A549 (cell line): ENCODE measurements around the gene PIGN. TPM values are rescaled to one million over a fixed set of nuclear protein-coding genes. Genes with fewer than 3 reads are reported as not detected.

Experiments
- ATAC-seq, 2 experiments: fragments of 200-7000 bp in 1 of 2; fragments of >200 bp in 1 of 2; cut with Nextera tagmentation in 1 of 2; cut with Tn5 transposase in 1 of 2; 3 replicates each; pipeline versions ENCODE4 v1.8.0 to v1.9.1; 2018 to 2020; ENCODE audit warnings: mild to moderate bottlenecking in 1 of 2, moderate library complexity in 1 of 2
- CTCF ChIA-PET: fragments of 300-600 bp; sonication (Branson Sonifier 250); formaldehyde crosslinking; extraction: SDS; loops from one replicate; lab custom pipeline; 2021; ENCODE audit warnings: antibody characterized with exemption, inconsistent platforms; lab: Yijun Ruan, JAX
- POLR2A ChIA-PET: fragments of 350-600 bp; formaldehyde crosslinking; extraction: SDS; loops from one replicate; lab custom pipeline; 2021; ENCODE audit warnings: antibody characterized with exemption, inconsistent platforms; lab: Yijun Ruan, JAX
- DNase-seq, 2 experiments: peaks; one replicate each; pipeline versions ENCODE4 v3.0.0 to v3.0.0-alpha.2; 2011 to 2016; ENCODE audit warnings: low read depth in 1 of 2, low spot score in 1 of 2
- FAIRE-seq: peaks from 2 replicates; lab custom pipeline; 2011; peaks lifted over from hg19 to GRCh38; lab: Jason Lieb, UNC
- H3K27ac ChIP-seq, 2 experiments: fragments of >200 bp; sonication (Bioruptor Twin); formaldehyde crosslinking; 3 replicates each; pipeline ENCODE4 v1.5.1; 2016 to 2017
- H3K4me1 ChIP-seq: fragments of >200 bp; sonication (Bioruptor Twin); formaldehyde crosslinking; 3 replicates; pipeline ENCODE4 v1.6.1; 2016
- H3K4me2 ChIP-seq: fragments of >200 bp; sonication (Bioruptor Twin); formaldehyde crosslinking; 3 replicates; pipeline ENCODE4 v1.6.1; 2016
- H3K4me3 ChIP-seq: fragments of >200 bp; sonication (Bioruptor Twin); formaldehyde crosslinking; 3 replicates; pipeline ENCODE4 v1.5.1; 2016
- H3K9me3 ChIP-seq: fragments of >200 bp; sonication (Bioruptor Twin); formaldehyde crosslinking; 3 replicates; pipeline ENCODE4 v1.6.1; 2016
- BHLHE40 ChIP-seq: IDR thresholded peaks from 2 replicates; pipeline ENCODE4 v1.6.1; 2012; ENCODE audit warnings: low read depth, low read length, inconsistent platforms
- CBX2 ChIP-seq: fragments of 200-600 bp; sonication (generic); IDR thresholded peaks from 2 replicates; pipeline ENCODE4 v1.6.1; 2016; ENCODE audit warnings: low read depth, mild to moderate bottlenecking, borderline replicate concordance
- EHF ChIP-seq: fragments of 250-450 bp; sonication (Bioruptor Pico); IDR thresholded peaks from 2 replicates; pipeline ENCODE4 v1.5.0; 2020; ENCODE audit warnings: mild to moderate bottlenecking
- EP300 ChIP-seq, 2 experiments: fragments of >200 bp; sonication (Bioruptor Twin); formaldehyde crosslinking; IDR thresholded peaks; 2 replicates in 1 of 2; 3 replicates in 1 of 2; pipeline ENCODE4 v1.6.1; 2016 to 2017
- ESRRA ChIP-seq: fragments of 150-350 bp; IDR thresholded peaks from 2 replicates; pipeline ENCODE4 v1.6.1; 2014; ENCODE audit warnings: mild to moderate bottlenecking, low read length, borderline replicate concordance
- FOSL2 ChIP-seq, 2 experiments: fragments of 450-650 bp in 1 of 2; fragments of >200 bp in 1 of 2; sonication (Bioruptor Twin) in 1 of 2; formaldehyde crosslinking; IDR thresholded peaks; 2 replicates each; pipeline versions ENCODE4 v1.5.0 to v1.6.1; 2016 to 2020; ENCODE audit warnings: mild to moderate bottlenecking in 1 of 2, moderate library complexity in 1 of 2
- GATA3 ChIP-seq: IDR thresholded peaks from 2 replicates; pipeline ENCODE4 v1.6.1; 2012; ENCODE audit warnings: borderline replicate concordance
- HDAC2 ChIP-seq: fragments of 200-600 bp; sonication (generic); IDR thresholded peaks from 2 replicates; pipeline ENCODE4 v1.6.1; 2016
- HEYL ChIP-seq: fragments of 250-450 bp; sonication (Bioruptor Pico); IDR thresholded peaks from 2 replicates; pipeline ENCODE4 v1.8.0; 2021; ENCODE audit warnings: mild to moderate bottlenecking, moderate library complexity
- HOXA7 ChIP-seq: fragments of 250-450 bp; sonication (Bioruptor Pico); IDR thresholded peaks from 2 replicates; pipeline ENCODE4 v1.5.0; 2020; ENCODE audit warnings: mild to moderate bottlenecking, moderate library complexity
- HOXB5 ChIP-seq: fragments of 250-450 bp; sonication (Bioruptor Pico); IDR thresholded peaks from 2 replicates; pipeline ENCODE4 v1.5.0; 2020; ENCODE audit warnings: mild to moderate bottlenecking, moderate library complexity
- MAFK ChIP-seq: fragments of 450-650 bp; IDR thresholded peaks from 2 replicates; pipeline ENCODE4 v1.6.1; 2014; ENCODE audit not compliant: partially characterized antibody
- NR3C1 ChIP-seq: fragments of >200 bp; sonication (Bioruptor Twin); formaldehyde crosslinking; IDR thresholded peaks from 3 replicates; pipeline ENCODE4 v1.6.1; 2017
- RCOR1 ChIP-seq: fragments of 150-350 bp; IDR thresholded peaks from 2 replicates; pipeline ENCODE4 v1.6.1; 2014; ENCODE audit warnings: antibody characterized with exemption, low read length, low read depth
- RFX5 ChIP-seq: fragments of 450-650 bp; IDR thresholded peaks from 2 replicates; pipeline ENCODE4 v1.7.1; 2014; ENCODE audit warnings: antibody characterized with exemption, mild to moderate bottlenecking, moderate library complexity
- SMC3 ChIP-seq: fragments of >200 bp; sonication (Bioruptor Twin); formaldehyde crosslinking; IDR thresholded peaks from 3 replicates; pipeline ENCODE4 v1.6.1; 2018; ENCODE audit warnings: inconsistent platforms
- TFCP2L1 ChIP-seq: fragments of 250-450 bp; sonication (Bioruptor Pico); IDR thresholded peaks from 2 replicates; pipeline ENCODE4 v1.5.0; 2021; ENCODE audit warnings: mild to moderate bottlenecking
- ZC3H11A ChIP-seq: fragments of 450-650 bp; IDR thresholded peaks from 2 replicates; pipeline ENCODE4 v1.6.1; 2014; ENCODE audit warnings: antibody characterized with exemption, mild to moderate bottlenecking
- ZFP36 ChIP-seq: fragments of 450-650 bp; IDR thresholded peaks from 2 replicates; pipeline ENCODE4 v1.6.1; 2014; ENCODE audit warnings: borderline replicate concordance; ENCODE audit not compliant: partially characterized antibody
- ZNF302 ChIP-seq: fragments of 250-450 bp; sonication (Bioruptor Pico); IDR thresholded peaks from 2 replicates; pipeline ENCODE4 v1.9.0; 2021; ENCODE audit warnings: inconsistent platforms, mild to moderate bottlenecking, moderate library complexity
- WGBS: methylation state at CpG from one replicate; pipeline ENCODE4 v1.1.6; 2017; ENCODE audit errors: missing lambda C conversion rate; 5-methylcytosine and 5-hydroxymethylcytosine counted together
- polyA plus RNA-seq, 4 experiments: library from polyadenylated mRNA; depleted of rRNA in 3 of 4; stranded (reverse); fragments of >200 nt; fragmentation: RNase III in 1 of 4; extraction: RNeasy Plus Mini Kit Qiagen cat#74134 plus additional on column Dnase treatment in 1 of 4; gene quantifications; 2 replicates in 3 of 4; 3 replicates in 1 of 4; pipeline ENCODE4 v1.2.3, GENCODE V29; 2011 to 2017
- TF ChIP-seq, protein P1 (sequence below): fragments of >200 bp; sonication (Bioruptor Twin); formaldehyde crosslinking; IDR thresholded peaks from 3 replicates; pipeline ENCODE4 v1.6.1; 2016
- TF ChIP-seq, protein P2 (sequence below): IDR thresholded peaks from 2 replicates; pipeline ENCODE4 v1.6.1; 2012
- TF ChIP-seq, protein P3 (sequence below): fragments of 250-450 bp; sonication (Bioruptor Pico); IDR thresholded peaks from 2 replicates; pipeline ENCODE4 v1.5.0; 2020; ENCODE audit warnings: low read depth, mild to moderate bottlenecking, moderate library complexity
- TF ChIP-seq, protein P4 (sequence below): IDR thresholded peaks from 2 replicates; pipeline ENCODE4 v1.6.1; 2012; ENCODE audit warnings: low read depth, borderline replicate concordance

PIGN gene
- polyA plus RNA-seq, 2 of the 4 experiments (the other 2 are of a cell fraction), result 12.9 to 37.0 TPM

DNA sequence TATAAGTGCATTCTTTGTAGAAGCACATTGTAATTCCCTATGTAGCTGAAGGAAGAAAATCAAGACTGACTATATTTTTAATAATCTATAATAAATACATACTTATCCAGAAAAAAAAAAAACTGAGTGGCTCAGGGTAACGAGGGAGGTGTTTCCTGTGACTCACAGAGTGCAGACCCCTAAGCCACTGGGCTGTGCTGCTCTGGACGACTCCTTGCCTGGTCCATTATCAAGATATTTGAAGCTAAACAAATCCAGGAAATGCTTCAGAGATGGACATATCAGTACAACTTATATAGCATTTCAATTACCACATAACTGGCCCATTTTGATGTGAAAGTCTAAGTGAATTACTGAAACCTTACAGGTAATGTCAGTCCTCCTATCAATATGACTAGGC is 80.6 kb downstream of the PIGN start:
- Histone ChIP-seq H3K4me3 (no peak overlapping the region), H3K9me3 (no peaks in the 10 kb centered on the region), H3K27ac (no peak overlapping the region), H3K4me1 (no peaks in the 10 kb centered on the region), H3K4me2 (no peak overlapping the region)
- FAIRE-seq (no peak), DNase-seq (no peak), ATAC-seq (no peak)
- ChIA-PET POLR2A (no interaction called here), CTCF (no interaction called here)
- 79% methylated on average over 2 of the region's 2 CpGs for whole genome bisulfite sequencing
- TF ChIP-seq HOXA7 (no peak), EP300 (IDR thresholded peaks at IDR 0.05) (no peak), HOXB5 (CRISPR knock-in tag) (no peak), EHF (CRISPR knock-in tag) (no peak), ZFP36 (no peak)

DNA sequence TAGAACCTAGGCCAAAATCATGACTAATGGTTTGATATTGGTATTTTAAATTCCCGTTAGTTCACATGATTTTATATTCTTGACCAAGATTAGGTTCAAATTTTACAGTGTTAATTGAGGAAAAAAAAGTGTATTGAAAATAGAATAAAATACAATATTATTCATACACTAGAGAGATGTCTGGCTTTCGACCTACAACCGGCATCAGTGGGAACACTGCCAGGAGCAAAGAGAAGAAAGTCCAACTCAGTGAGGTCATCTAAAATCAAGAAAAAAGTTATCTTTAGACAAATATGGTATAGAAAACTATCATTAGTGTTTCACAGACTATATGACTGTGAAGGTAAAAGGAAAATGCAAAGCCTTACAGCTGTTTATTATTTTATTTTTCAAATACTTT is 81.5 kb downstream of the PIGN start:
- ATAC-seq (no peak), FAIRE-seq (no peak), DNase-seq (no peak)
- ChIA-PET CTCF (no interaction called here), POLR2A (no interaction called here)
- Histone ChIP-seq H3K4me1 (no peaks in the 10 kb centered on the region), H3K9me3 (no peaks in the 10 kb centered on the region), H3K4me3 (no peak overlapping the region), H3K4me2 (no peak overlapping the region), H3K27ac (no peak overlapping the region)
- TF ChIP-seq GATA3 (no peak), SMC3 (no peak), FOSL2 (IDR thresholded peaks at IDR 0.05) (no peak), FOSL2 (CRISPR knock-in tag; IDR thresholded peaks at IDR 0.05) (no peak), RCOR1 (no peak)
- TF ChIP-seq, protein P1, sequence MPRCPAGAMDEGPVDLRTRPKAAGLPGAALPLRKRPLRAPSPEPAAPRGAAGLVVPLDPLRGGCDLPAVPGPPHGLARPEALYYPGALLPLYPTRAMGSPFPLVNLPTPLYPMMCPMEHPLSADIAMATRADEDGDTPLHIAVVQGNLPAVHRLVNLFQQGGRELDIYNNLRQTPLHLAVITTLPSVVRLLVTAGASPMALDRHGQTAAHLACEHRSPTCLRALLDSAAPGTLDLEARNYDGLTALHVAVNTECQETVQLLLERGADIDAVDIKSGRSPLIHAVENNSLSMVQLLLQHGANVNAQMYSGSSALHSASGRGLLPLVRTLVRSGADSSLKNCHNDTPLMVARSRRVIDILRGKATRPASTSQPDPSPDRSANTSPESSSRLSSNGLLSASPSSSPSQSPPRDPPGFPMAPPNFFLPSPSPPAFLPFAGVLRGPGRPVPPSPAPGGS, result no peak
- WGBS, result 95% methylated on average over 3 of the region's 3 CpGs

DNA sequence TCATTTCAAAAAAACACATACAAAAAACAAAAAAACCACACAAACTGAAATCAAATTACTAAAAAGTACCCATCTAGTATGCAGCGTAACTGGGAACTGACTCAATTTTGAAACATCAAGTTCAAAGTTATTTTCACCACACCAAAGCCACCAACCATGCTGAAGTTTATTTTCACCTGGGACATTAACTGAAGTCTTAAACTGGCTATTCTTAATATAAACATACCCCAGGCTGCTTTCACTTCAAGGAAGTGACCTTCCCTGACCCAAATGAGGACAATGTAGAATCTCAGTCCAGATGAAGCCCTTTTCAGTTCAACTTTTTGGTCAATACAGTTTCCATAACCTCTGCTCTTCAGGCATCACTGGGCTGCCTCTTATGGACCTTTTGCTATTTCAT is 84.6 kb downstream of the PIGN start:
- peaks cover 2% of the 10 kb centered on the region; the same call in 1 of the 3 replicates for H3K9me3 ChIP-seq
- no peak for TF ChIP-seq GATA3
- no peak for TF ChIP-seq BHLHE40
- no peak for TF ChIP-seq CBX2
- DNase-seq (no peak), FAIRE-seq (no peak), ATAC-seq (no peak)
- ChIA-PET POLR2A (no interaction called here), CTCF (interaction anchor here (0.6 kb wide), 1 partner anchor 17 kb away, joined by 3 read pairs; no protein-coding TSS in a partner anchor)
- 91% methylated on average over 1 of the region's 1 CpG for WGBS
- no peak overlapping the region for H3K27ac ChIP-seq
- H3K4me2 ChIP-seq, result no peak overlapping the region
- no peak overlapping the region for H3K4me3 ChIP-seq
- no peaks in the 10 kb centered on the region for H3K4me1 ChIP-seq

DNA sequence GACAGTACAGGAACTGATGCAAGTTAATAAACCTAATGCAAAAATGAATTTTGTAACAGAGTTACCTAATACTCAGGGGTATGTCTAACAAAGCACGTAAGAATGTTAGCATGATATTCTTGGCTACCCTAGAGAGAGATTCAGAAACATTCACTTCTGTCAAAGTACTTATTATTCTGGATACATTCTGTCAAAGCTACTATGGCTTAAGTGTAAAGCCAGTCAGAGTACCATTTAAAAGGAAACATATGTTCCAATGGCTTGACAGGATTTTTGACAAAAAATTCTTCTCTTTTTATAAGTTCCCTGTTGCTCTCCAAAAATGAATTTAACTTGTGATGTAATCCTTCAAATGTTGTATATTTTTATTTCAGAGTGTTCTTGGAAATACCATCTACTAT is 85.5 kb downstream of the PIGN start:
- no peaks in the 10 kb centered on the region for H3K4me1 ChIP-seq
- FAIRE-seq (no peak), DNase-seq (no peak)
- peaks cover 2% of the 10 kb centered on the region; the same call in 1 of the 3 replicates for H3K9me3 ChIP-seq
- CTCF ChIA-PET, result no interaction called here
- no peak for TF ChIP-seq GATA3
- no peak for TF ChIP-seq ESRRA
- no peak for TF ChIP-seq ZC3H11A
- TF ChIP-seq HOXB5 (CRISPR knock-in tag), result no peak
- TF ChIP-seq ZNF302 (CRISPR knock-in tag), result no peak
- TF ChIP-seq HDAC2, result no peak
- no peak for TF ChIP-seq NR3C1
- TF ChIP-seq EHF (CRISPR knock-in tag), result no peak
- no peak for TF ChIP-seq TFCP2L1 (CRISPR knock-in tag)
- TF ChIP-seq, protein P2, sequence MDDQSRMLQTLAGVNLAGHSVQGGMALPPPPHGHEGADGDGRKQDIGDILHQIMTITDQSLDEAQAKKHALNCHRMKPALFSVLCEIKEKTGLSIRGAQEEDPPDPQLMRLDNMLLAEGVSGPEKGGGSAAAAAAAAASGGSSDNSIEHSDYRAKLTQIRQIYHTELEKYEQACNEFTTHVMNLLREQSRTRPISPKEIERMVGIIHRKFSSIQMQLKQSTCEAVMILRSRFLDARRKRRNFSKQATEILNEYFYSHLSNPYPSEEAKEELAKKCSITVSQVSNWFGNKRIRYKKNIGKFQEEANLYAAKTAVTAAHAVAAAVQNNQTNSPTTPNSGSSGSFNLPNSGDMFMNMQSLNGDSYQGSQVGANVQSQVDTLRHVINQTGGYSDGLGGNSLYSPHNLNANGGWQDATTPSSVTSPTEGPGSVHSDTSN, result no peak
- no peak for TF ChIP-seq BHLHE40
- TF ChIP-seq, protein P1, result no peak
- TF ChIP-seq, protein P3, sequence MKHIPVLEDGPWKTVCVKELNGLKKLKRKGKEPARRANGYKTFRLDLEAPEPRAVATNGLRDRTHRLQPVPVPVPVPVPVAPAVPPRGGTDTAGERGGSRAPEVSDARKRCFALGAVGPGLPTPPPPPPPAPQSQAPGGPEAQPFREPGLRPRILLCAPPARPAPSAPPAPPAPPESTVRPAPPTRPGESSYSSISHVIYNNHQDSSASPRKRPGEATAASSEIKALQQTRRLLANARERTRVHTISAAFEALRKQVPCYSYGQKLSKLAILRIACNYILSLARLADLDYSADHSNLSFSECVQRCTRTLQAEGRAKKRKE, result no peak
- no peak for TF ChIP-seq MAFK
- TF ChIP-seq HEYL (CRISPR knock-in tag), result no peak
- no peak for TF ChIP-seq RFX5
- TF ChIP-seq, protein P4, sequence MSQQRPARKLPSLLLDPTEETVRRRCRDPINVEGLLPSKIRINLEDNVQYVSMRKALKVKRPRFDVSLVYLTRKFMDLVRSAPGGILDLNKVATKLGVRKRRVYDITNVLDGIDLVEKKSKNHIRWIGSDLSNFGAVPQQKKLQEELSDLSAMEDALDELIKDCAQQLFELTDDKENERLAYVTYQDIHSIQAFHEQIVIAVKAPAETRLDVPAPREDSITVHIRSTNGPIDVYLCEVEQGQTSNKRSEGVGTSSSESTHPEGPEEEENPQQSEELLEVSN, result no peak
- TF ChIP-seq, all 56 proteins: peak for 0
- POLR2A ChIA-PET, result no interaction called here
- WGBS, result 94% methylated on average over 1 of the region's 1 CpG
- no peak for ATAC-seq
- Histone ChIP-seq H3K4me3 (no peak overlapping the region), H3K4me2 (no peak overlapping the region), H3K27ac (no peak overlapping the region)
